ENCODE data around the gene STXBP5L. TPM values are rescaled to one million over a fixed set of nuclear protein-coding genes. Genes with fewer than 3 reads are reported as not detected.
"Not testable (repeated sequence)": the region's sequence is repeated elsewhere in the genome, so short reads cannot be mapped to it uniquely, and the experiment has no call there.

The STXBP5L gene
- total RNA-seq, 2 donors from 2014 or later = 0.23 to 0.29 TPM

DNA sequence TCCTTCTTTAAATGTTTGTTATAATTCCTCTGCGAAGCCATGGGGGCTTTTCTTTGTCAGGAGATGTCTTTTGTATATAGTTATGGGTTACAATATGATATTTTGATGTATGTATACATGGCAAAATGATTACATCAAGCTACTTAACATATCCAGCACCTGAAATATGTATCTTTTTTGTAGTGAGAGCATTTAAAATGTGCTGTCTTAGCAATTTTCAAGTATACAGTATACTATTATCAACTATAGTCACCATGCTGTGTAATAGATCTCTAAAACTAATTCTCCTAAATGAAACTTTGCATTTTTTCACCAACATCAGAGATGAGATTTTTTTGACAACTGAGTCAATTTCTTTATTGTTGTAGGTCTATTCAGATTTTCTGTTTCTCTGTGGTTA, 77.2 kb downstream of the STXBP5L start:
- intact Hi-C loops (cut with DNase I) = no loop called here
- DNase-seq (ENCODE audit: low spot score) = no peak

DNA sequence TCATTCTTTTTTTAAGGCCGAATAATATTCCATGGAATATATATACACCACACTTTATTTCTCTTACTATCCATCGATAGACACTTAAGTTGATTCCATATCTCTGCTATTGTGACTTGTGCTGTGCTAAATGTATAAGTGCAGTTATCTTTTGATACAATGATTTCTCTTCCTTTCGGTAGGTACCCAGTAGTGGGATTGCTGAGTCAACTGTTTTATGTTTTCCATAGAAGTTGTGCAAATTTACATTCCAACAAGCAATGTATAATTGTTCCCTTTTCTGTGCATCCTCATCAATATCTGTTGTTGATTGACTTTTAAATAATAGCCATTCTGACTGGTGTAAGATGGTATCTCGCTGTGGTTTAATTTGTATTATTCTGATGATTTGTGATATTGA, 81.0 kb downstream of the STXBP5L start:
- DNase-seq (ENCODE audit: low spot score) = no peak
- intact Hi-C loops (cut with DNase I) = no loop called here

DNA sequence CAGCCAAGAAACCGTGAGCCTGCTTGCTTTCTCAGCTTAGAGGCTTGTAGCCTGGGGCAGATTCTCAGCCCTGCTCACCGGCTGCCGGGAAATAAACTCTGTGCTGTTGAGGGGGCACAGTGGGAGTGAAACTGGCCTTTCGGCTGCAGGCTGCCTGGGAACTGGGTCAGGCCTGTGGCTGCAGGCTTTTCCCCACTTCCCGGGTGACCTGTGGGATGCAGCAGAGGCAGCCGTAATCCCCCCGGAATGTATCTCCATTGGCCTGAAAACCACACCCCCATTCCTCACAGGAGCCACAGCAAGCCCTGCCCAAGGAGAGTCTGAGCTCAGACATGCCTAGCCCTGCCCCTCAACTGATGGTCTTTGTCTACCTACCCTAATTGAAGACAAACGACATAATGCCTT, 110.9 kb downstream of the STXBP5L start:
- peak; percentile 56 for DNase-seq (ENCODE audit: low spot score)
- intact Hi-C loops (cut with DNase I) = no loop called here

DNA sequence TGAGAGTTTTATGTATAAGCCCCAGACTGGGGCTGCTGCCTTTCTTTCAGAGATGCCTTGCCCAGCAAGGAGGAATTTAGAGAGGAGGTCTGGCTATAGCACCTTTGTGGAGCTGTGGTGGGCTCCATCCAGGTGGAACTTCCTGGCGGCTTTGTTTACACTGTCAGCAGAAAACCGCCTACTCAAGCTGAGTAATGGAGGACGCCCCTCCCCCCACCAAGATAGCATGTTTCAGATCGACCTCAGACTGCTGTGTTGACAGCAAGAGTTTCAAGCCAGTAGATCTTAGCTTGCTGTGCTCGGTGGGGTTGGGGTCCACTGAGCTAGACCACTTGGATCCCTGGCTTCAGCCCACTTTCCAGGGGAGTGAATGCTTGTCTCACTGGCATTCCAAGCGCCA, 155.6 kb downstream of the STXBP5L start:
- intact Hi-C loops (cut with DNase I) = no loop called here

DNA sequence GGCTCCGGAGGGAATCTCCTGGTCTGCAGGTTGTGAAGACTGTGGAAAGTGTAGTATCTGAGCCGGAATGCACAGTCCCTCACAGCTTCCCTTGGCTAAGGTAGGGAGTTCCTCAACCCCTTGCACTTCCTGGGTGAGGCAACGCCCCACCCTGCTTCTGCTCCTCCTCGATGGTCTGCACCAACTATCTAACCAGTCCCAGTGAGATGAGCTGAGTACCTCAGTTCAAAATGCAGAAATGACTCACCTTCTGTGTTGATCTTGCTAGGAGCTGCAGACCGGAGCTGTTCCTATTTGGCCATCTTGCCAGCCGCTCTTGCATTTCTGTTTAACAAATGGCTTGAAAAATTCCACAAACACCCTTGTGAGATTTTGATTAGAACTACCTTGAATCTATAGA, 156.1 kb downstream of the STXBP5L start:
- intact Hi-C loops (cut with DNase I) = no loop called here

More for the DNA sequence above, 155.6 kb downstream of the STXBP5L start:
- no peak for DNase-seq (ENCODE audit: low spot score)

DNA sequence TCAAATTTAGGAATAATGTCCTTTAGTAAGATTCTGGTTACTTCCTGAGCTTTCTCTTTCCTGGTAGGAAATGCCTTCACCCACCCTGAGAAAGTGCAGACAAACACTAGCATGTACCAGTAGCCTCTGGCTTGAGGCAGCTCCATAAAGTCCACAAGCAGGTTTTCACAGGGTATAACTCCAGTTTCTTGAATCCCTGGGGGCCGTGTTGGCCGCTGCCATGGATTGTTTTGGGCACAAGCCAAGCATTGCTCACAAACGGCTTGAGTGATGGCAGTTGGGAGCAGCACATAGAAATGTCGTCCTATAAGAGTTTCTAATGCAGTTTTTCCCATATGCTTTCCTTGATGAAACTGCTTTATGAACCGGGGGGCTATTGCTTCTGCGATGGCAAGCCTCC, 164.1 kb downstream of the STXBP5L start:
- intact Hi-C loops (cut with DNase I) = no loop called here
- DNase-seq (ENCODE audit: low spot score) = no peak

More for the DNA sequence above, 156.1 kb downstream of the STXBP5L start:
- DNase-seq (ENCODE audit: low spot score) = no peak

DNA sequence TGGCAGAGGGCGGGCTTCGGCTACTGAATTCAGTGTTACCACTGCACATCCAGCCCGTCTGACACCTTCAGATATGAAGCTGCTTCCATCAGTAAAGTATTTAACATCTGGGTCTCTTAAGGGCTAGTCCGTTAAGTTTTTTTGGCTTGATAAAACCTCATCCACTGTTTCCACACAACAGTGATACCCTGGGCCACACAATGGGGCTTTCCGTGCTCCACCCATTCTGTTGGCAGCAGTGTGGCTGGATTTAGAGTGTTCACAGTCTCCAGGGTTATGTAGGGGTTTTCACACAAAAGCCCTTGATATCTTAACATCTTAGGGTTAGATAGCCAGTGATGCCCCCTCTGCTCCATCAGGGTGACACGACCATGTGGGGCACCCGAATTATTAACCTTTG, 165.0 kb downstream of the STXBP5L start:
- intact Hi-C loops (cut with DNase I) = no loop called here
- no peak for DNase-seq (ENCODE audit: low spot score)

DNA sequence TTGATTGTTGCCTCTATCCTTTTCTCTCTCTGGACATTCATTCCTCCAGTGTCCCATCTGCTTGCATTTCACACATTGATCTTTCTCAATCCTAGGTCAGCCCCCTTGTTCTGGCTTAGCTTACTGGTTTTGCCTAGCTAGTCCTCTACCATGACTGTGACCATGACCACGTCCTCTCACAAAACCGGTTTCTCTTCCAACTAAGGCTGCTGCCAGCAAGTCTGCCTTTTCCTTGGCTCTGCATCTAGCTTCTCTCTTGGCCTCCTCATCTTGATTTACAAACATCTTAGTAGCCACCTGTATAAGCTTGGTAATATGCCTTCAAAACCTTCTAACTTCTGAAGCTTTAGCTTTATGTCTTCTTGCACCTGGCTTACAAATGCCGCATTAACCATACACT, 167.2 kb downstream of the STXBP5L start:
- intact Hi-C loops (cut with DNase I) = no loop called here

DNA sequence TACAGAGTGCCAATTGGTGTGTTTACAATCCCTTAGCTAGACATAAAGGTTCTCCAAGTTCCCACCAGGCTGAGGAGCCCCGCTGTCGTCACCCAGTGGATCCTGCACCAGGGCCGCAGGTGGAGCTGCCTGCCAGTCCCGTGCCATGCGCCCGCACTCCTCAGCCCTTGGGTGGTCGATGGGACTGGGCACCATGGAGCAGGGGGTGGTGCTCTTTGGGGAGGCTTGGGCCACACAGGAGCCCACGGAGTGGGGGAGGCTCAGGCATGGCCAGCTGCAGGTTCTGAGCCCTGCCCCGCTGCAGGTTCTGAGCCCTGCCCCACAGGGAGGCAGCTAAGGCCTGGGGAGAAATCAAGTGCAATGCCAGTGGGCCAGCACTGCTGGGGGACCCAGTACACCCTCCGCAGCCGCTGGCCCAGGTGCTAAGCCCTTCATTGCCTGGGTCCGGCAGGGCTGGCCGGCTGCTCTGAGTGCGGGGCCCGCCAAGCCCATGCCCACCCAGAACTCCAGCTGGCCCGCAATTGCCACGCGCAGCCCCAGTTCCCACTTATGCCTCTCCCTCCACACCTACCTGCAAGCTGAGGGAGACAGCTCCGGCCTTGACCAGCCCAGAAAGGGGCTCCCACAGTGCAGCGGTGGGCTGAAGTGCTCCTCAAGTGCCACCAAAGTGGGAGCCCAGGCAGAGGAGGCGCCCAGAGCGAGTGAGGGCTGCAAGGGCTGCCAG, 170.5 kb downstream of the STXBP5L start:
- DNase-seq (ENCODE audit: low spot score); intact Hi-C loops (cut with DNase I): not testable (repeated sequence)

More for the DNA sequence above, 167.2 kb downstream of the STXBP5L start:
- no peak for DNase-seq (ENCODE audit: low spot score)

DNA sequence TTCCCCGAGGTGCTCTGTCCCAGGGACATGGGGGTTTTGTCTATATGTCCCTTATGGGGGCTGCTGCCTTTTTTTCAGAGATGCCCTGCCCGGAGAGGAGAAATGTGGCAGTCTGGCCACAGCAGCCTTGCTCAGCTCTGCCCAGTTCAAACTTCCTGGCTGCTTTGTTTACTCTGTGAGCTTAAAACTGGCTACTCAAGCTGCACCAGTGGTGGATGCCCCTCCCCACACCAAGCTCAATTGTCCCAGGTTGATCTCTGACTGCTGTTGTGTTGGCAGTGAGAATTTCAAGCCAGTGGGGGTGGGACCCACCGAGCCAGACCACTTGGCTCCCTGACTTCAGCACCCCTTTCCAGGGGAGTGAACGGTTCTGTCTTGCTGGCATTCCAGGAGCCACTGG, 188.9 kb downstream of the STXBP5L start:
- intact Hi-C loops (cut with DNase I) = no loop called here

DNA sequence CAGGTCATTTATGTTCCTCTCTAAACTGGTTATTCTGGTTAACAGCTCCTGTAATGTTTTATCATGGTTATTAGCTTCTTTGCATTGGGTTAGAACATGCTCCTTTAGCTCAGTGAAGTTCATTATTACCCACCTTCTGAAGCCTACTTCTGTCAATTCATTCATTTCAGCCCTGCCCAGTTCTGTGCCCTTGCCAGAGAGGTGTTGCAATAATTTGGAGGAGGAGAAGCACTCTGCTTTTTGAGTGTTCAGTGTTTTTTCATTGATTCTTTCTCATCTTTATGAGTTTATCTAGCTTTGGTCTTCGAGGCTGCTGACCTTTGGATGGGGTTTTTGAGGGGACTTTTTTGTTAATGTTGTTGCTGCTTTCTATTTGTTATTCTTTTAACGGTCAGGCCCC, 203.1 kb downstream of the STXBP5L start:
- intact Hi-C loops (cut with DNase I); DNase-seq (ENCODE audit: low spot score): not testable (repeated sequence)

More for the DNA sequence above, 188.9 kb downstream of the STXBP5L start:
- no peak for DNase-seq (ENCODE audit: low spot score)

DNA sequence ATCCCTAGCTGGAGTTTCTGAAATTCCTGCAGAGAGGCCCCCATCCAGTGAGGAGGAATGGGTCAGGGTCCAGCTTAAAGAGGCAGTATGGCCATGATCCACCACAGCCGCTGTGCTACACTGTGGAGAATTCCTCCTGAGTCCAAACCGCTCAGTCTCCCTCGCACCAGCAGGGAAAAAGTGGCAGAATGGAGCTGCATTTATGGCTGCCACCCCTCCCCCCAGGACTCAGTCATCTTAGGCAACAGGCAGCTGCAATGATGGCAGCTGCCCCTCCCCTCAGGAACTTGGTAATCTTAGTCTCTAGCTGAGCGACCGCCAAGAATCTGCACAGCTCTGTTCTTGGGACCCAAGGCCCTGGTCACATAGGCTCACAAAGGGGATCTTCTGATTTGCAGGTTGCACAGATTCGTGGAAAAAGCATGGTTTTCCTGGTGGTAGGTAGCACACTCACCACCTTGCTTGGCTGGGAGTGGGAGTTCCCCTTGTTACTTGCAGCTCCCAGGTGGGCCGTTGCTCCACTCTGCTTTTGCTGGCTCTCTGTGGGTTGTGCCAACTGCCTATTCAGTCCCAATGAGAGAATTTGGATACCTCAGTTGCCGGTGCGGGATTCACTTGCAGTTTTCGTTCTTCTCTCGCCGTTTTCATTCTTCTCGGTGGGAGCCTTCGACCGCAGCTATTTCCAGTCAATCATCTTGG, 204.1 kb downstream of the STXBP5L start:
- intact Hi-C loops (cut with DNase I) = no loop called here
- no peak for DNase-seq (ENCODE audit: low spot score)

DNA sequence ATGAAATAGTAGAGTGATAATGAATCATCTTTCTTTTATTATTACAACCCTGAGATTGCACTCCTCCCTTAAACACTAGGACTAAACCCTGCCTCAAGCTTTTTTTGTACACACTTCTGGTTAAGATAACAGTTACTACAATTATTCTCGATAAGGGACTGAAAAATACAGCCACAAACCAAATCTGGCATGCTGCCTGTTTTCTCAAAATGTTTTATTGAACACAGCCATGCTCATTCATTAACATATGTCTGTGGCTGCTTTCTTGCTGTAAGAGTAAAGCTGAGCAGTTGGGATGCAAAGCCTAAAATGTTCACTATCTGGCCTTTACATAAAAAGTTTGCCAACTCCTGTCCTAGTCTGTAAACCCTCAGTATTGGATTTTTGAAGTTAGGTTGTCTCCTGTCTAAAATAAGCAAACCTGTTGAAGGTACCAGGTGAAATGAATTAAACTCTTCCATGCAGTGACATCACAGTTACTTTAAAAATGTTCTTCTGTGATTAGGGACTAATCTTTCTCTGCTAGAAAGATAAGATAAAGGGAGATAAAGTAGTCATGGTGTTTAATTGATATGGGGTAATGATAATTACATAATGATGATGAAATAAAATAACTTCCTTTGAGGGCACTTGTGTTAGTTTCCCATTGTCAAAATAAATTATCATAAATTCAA, 218.2 kb downstream of the STXBP5L start:
- no peak for DNase-seq (ENCODE audit: low spot score)
- intact Hi-C loops (cut with DNase I) = no loop called here

DNA sequence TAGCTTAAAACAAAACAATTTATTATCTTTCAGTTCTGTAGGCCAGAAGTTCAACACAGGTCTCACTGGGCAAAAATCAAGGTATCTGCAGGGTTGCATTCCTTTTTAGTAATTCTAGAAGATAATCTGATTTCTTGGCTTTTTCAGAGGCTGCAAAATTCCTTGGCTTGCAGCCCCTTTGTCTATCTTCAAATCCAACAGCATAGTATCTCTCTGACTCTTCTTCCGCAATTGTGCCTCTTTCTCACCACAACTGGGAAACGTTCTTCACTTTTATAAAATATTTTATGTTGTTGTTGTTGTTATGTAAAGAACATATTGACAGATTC, 218.7 kb downstream of the STXBP5L start:
- intact Hi-C loops (cut with DNase I) = no loop called here

DNA sequence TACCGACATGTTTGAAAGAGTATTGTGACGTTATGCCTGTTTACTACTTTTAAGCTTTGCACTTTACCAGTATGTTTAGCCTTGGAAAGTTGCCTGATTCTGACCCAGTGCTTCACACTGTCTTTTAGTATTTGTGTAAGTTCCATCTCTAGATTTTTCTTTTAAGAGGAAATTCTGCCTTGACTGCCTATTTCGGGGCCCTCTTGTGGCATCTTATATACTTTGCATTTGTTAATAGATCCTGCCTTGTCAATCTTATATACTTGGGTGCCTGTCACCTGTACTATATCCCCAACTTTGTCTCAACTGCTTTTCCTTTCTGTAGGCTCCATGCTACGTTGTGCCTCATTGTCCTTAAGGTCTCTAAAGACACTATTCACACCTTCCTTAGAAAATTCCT, 244.6 kb downstream of the STXBP5L start:
- intact Hi-C loops (cut with DNase I) = no loop called here
- DNase-seq (ENCODE audit: low spot score) = no peak

More for the DNA sequence above, 218.7 kb downstream of the STXBP5L start:
- DNase-seq (ENCODE audit: low spot score) = no peak

DNA sequence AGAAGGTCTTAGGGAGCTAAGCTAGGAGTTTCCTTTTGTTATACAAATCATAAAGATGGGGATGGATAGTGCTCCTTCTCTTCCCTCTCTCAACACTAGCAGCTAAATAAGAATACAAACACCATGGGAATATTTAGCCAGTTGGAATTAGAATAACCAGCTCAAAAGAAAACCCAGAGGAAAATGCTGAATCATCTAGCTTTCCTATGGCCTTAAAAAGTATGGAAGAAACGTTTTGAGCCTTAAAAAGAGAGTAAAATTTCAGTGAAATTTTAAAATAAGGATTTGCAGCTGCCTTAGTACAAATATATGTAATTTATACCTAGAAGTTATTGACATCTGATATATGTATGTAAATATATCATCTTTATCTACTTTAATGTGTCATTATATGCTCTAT, 245.8 kb downstream of the STXBP5L start:
- no peak for DNase-seq (ENCODE audit: low spot score)
- intact Hi-C loops (cut with DNase I) = no loop called here

DNA sequence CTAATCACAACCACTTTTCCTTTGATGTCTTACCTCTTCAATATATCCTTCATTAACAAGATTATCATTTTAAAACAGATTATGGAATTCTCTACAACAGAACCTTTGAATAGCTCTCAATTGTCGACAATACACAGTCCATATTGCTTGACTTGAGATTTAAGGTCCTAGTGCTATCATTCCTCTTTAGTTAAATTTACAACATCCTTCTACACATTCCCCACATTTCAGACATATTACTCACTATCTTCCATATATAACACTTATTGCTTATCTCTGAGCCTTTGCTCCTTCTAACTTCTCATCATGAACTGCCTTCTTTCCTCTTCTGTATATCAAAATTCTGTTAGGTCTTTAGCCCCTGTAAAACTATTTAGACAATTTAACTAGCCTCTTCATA, 247.0 kb downstream of the STXBP5L start:
- no peak for DNase-seq (ENCODE audit: low spot score)
- intact Hi-C loops (cut with DNase I) = no loop called here

DNA sequence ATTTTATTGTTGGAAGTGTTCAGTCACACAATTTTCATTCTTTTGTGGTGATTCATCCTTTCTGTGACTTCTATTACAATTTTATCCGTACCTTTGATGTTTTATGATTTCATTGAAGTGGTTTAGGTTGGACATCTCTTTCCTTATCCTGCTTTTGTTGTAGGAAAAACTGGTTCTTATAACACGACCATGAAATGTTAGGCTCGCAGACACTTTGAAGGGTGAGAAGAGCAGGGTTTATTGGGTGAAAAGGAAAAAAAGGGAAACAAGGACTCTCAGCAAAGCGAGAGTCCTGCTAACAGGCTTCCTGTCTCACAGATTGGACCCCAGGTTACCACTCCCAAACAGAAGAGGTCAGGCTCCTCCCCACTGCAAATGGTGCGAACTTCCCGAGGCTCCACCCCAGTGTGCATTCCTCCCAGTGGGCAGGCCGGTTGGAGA, 257.4 kb downstream of the STXBP5L start:
- intact Hi-C loops (cut with DNase I) = no loop called here
- DNase-seq (ENCODE audit: low spot score) = no peak

DNA sequence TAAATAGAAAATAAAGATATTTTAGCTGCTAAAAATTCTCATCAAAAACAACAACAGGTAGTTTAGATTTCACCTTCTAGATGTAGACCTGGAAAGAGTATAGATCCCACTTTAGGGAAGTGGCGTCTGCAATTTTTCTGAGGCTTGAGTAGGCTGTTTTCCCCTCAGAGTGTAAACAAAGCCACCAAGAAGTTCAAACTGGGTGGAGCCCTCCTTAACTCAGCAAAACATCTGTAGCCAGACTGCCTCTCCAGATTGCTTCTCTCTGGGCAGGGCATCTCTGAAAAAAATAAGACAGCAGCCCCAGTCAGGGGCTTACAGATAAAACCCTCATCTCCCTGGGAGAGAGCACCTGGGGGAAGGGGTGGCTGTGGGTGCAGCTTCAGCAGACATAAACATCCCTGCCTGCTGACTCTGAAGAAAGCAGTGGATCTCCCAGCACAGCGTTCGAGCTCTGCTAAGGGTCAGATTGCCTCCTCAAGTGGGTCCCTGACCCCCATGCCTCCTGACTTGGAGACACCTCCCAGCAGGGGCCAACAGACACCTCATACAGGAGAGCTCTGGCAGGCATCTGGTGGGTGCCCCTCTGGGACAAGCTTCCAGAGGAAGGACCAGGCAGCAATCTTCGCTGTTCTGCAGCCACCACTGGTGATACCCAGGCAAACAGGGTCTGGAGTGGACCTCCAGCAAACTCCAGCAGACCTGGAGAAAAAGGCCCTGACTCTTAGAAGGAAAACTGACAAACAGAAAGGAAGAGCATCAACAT, 259.6 kb downstream of the STXBP5L start:
- intact Hi-C loops (cut with DNase I) = no loop called here
- peak; percentile 65 for DNase-seq (ENCODE audit: low spot score)

DNA sequence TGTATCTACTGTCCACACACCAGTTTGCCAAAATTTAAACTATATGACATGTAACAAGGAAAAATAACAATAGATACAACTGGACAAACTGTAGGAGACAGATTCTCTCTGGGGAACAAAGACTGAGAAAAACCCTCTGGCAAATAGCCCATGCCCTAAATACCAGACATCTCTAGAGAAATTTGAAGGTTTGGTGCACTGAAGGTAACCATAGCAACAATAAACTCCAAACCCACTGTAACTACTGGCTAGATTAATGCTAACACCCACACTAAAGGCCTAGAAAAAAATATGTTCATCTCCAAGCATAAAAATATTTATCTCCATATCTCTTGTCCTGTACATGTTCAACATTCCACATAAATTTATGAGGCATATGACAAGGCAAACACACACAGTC, 267.1 kb downstream of the STXBP5L start:
- no peak for DNase-seq (ENCODE audit: low spot score)
- intact Hi-C loops (cut with DNase I) = no loop called here

Measured in posterior vena cava (tissue), 2 donors.